WERI-Rb-1 (cell line): ENCODE results near the gene CPLX3.

ENCODE experiments used
- DNase-seq: peaks from one replicate; pipeline ENCODE4 v3.0.0-alpha.2; 2020
- H3K27ac ChIP-seq: fragments of 250-450 bp; sonication (Bioruptor Pico); 2 replicates; pipeline ENCODE4 v1.5.1; 2020; ENCODE audit warnings: mild to moderate bottlenecking, moderate library complexity
- H3K27me3 ChIP-seq: fragments of 250-450 bp; sonication (Bioruptor Pico); 2 replicates; pipeline ENCODE4 v1.5.1; 2021; ENCODE audit warnings: mild to moderate bottlenecking, low read depth, moderate library complexity; ENCODE audit not compliant: insufficient read depth, severe bottlenecking
- H3K36me3 ChIP-seq: fragments of 250-450 bp; sonication (Bioruptor Pico); 2 replicates; pipeline ENCODE4 v1.5.1; 2020; ENCODE audit warnings: mild to moderate bottlenecking, moderate library complexity
- H3K4me3 ChIP-seq: 2 replicates; pipeline ENCODE4 v1.5.1; 2011; ENCODE audit warnings: low read depth, mild to moderate bottlenecking, control low read depth, low read length
- H3K9me3 ChIP-seq: fragments of 250-450 bp; sonication (Bioruptor Pico); 2 replicates; pipeline ENCODE4 v1.5.1; 2021; ENCODE audit warnings: mild to moderate bottlenecking, moderate library complexity; ENCODE audit not compliant: severe bottlenecking
- TF ChIP-seq, protein P1 (sequence below): IDR thresholded peaks from 2 replicates; pipeline ENCODE4 v1.5.1; 2011; ENCODE audit warnings: low read depth, mild to moderate bottlenecking, control low read depth, inconsistent platforms, low read length

CPLX3 gene

GRCh38 chr15:74815121-74815934 lies 11.1 kb upstream of the CPLX3 start:
- DNase-seq: no peak
- Histone ChIP-seq H3K27me3 (no peaks in the 10 kb centered on the region), H3K36me3 (no peaks in the 10 kb centered on the region), H3K4me3 (no peak overlapping the region), H3K9me3 (no peaks in the 10 kb centered on the region), H3K27ac (peak overlapping the region; percentile 43; the same call in 1 of the 2 replicates)
- TF ChIP-seq, protein P1, sequence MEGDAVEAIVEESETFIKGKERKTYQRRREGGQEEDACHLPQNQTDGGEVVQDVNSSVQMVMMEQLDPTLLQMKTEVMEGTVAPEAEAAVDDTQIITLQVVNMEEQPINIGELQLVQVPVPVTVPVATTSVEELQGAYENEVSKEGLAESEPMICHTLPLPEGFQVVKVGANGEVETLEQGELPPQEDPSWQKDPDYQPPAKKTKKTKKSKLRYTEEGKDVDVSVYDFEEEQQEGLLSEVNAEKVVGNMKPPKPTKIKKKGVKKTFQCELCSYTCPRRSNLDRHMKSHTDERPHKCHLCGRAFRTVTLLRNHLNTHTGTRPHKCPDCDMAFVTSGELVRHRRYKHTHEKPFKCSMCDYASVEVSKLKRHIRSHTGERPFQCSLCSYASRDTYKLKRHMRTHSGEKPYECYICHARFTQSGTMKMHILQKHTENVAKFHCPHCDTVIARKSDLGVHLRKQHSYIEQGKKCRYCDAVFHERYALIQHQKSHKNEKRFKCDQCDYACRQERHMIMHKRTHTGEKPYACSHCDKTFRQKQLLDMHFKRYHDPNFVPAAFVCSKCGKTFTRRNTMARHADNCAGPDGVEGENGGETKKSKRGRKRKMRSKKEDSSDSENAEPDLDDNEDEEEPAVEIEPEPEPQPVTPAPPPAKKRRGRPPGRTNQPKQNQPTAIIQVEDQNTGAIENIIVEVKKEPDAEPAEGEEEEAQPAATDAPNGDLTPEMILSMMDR: no peak

DNA sequence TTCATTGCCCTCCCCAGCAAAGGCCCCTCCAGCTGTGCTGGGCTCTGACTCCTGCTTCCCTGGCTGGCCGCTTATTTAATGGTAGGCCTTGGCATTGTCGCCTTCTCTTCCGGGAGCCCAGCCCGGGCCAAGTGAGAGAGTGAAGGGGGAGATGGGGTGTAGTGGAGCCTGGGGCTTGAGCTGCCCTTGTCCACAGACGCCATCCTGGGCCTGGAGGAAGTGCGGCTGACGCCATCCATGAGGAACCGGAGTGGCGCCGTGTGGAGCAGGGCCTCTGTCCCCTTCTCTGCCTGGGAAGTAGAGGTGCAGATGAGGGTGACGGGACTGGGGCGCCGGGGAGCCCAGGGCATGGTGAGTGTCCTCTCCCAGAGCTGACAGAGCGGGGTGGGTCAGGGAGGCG lies 10.5 kb upstream of the CPLX3 start:
- TF ChIP-seq, protein P1: no peak
- Histone ChIP-seq H3K4me3 (no peak overlapping the region), H3K9me3 (no peaks in the 10 kb centered on the region), H3K36me3 (no peaks in the 10 kb centered on the region), H3K27me3 (no peaks in the 10 kb centered on the region), H3K27ac (no peak overlapping the region)
- no peak for DNase-seq

DNA sequence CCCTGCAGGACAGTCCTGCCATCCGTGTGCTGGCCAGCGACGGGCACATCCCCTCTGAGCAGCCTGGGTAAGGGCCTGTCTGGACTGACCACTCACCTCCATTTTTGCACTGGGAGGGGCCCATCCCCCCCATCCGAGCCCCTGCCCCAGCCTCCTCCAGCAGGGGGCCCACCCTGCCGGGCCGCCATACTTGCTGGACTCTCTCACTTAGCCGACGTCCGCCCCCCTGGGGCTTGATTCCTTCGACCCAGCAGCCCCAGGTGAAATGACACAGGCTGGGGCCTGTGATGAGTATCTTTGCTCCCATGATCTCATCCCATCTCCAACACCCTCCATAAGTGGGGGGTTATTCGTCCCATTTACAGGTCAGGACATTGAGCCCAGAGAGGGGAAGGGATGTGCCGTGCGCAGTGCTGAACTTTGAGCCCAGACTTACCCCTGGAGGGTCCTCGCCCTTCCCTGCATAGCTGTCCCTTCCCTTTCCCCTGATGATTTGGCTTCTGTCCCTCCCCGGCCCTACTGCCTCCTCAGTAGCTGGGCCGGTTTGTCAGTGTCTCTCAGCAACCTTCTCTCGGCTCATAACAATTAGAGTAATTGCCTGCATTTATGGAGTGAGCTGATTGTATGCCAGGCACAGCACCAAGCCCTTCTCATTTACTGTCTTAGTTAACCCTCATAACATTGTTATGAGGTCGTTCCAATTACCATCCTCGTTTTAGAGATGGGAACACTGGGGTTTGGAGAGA lies 9.6 kb upstream of the CPLX3 start:
- Histone ChIP-seq H3K27me3 (no peaks in the 10 kb centered on the region), H3K36me3 (no peaks in the 10 kb centered on the region), H3K27ac (peak overlapping the region; percentile 24), H3K9me3 (no peaks in the 10 kb centered on the region), H3K4me3 (no peak overlapping the region)
- TF ChIP-seq, protein P1: no peak
- DNase-seq: no peak

GRCh38 chr15:74817370-74817737 lies 9.1 kb upstream of the CPLX3 start:
- DNase-seq: peak; percentile 88
- TF ChIP-seq, protein P1: peak; percentile 86
- Histone ChIP-seq H3K27me3 (no peaks in the 10 kb centered on the region), H3K36me3 (no peaks in the 10 kb centered on the region), H3K4me3 (no peak overlapping the region), H3K27ac (peak overlapping the region; percentile 22), H3K9me3 (no peaks in the 10 kb centered on the region)

DNA sequence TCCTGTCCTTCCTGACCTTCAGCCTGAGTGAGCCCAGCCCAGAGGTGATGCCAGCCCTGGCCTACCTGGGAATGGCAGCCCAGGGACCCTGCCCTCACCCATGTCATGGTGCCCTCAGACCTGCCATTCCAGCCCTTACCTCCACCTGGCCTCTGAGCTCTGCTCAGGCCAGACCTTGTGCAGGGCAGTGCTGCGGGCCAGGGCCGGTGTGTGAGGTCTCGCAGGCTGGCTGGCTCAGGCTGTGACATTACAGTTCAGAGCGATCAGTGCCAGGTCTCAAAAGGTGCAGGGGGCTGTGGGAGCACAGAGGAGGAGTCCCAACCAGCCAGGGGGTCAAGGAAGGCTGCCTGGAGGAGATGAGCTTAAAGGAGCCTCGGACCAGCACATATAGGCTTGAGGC lies 6.4 kb upstream of the CPLX3 start:
- Histone ChIP-seq H3K27me3 (no peaks in the 10 kb centered on the region), H3K27ac (peak overlapping the region; percentile 77)
- TF ChIP-seq, protein P1: no peak

More for the DNA sequence above, 6.4 kb upstream of the CPLX3 start:
- Histone ChIP-seq H3K4me3 (no peak overlapping the region), H3K36me3 (no peaks in the 10 kb centered on the region), H3K9me3 (no peaks in the 10 kb centered on the region)
- no peak for DNase-seq
